Muscle layer of colon (tissue), 2 donors: ENCODE data around the gene SRF.

Experiments
- H3K27ac ChIP-seq: one replicate; pipeline ENCODE4 v1.7.0; 2013; ENCODE audit warnings: low read depth, mild to moderate bottlenecking, low read length, moderate library complexity
- H3K27me3 ChIP-seq, 2 donors: one replicate each; pipeline ENCODE4 v1.7.0; 2013; ENCODE audit warnings: low read length in 2 of 2, mild to moderate bottlenecking in 2 of 2; ENCODE audit not compliant: insufficient read depth in 2 of 2, control insufficient read depth in 1 of 2
- H3K36me3 ChIP-seq: one replicate; pipeline ENCODE4 v1.7.0; 2013; ENCODE audit warnings: mild to moderate bottlenecking, low read length; ENCODE audit not compliant: insufficient read depth
- H3K4me1 ChIP-seq: one replicate; pipeline ENCODE4 v1.7.0; 2013; ENCODE audit warnings: mild to moderate bottlenecking, low read length; ENCODE audit not compliant: insufficient read depth
- H3K4me3 ChIP-seq, 2 donors: one replicate each; pipeline ENCODE4 v1.7.0; 2013; ENCODE audit warnings: low read length in 2 of 2, low read depth in 1 of 2, mild to moderate bottlenecking in 1 of 2, moderate library complexity in 1 of 2
- H3K9ac ChIP-seq: one replicate; pipeline ENCODE4 v1.7.0; 2013; ENCODE audit warnings: low read length
- H3K9me3 ChIP-seq: one replicate; pipeline ENCODE4 v1.7.0; 2013; ENCODE audit warnings: mild to moderate bottlenecking, low read length
- donor health status: abdominal sarcoma.
- donor health status: Adenocarcinoma of cecum.

The SRF gene

DNA sequence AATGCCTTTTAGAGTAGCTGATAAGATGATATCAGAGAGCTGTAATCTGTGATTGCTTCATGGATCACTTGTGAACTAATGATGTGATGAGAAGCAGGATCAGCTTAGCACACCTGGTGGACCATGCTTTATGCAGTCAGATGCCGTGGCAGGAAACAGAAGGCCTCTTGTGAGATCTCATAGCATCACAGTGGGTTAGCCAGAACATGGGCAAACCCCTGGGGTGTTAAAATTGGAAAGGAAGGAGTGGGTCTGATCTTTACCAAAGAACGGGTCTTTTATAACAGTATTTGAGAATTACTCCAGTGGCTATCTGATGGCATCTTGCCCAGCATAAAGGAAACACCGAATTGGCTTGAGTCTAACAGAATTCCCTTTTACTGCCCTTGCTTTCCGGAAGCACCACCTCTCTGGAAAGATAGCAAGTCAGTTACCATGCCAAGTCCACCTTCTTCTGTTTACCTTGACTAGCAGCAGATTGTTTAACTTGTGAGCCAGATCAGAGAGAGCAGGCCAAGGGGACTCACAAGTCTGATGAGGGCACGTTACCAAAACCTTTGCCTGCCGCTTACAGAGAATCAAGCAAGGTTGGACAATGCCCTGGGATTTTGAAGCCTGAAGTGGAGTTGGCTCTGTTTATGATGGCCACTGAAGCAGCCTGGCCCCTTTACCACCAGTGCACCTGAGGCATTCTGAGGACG is 20.9 kb upstream of the SRF start:
- Histone ChIP-seq H3K27ac (no peak overlapping the region), H3K4me3 (no peak overlapping the region), H3K9ac (no peak overlapping the region), H3K9me3 (no peaks in the 10 kb centered on the region), H3K4me1 (no peaks in the 10 kb centered on the region), H3K27me3 (no peaks in the 10 kb centered on the region), H3K36me3 (no peaks in the 10 kb centered on the region)

DNA sequence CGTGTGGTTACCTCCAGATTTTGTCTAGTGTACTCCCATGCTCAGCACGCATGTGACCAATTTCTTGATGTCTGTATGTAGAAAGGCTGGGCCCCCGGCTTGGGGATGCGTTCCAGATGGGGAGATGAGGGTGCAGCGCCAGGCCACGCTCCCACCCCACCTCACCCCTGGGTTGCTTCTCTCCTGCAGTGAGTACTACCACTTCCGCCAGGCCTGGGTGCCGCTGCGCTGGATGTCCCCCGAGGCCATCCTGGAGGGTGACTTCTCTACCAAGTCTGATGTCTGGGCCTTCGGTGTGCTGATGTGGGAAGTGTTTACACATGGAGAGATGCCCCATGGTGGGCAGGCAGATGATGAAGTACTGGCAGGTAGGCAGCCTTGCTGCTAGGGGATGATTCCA is 11.5 kb upstream of the SRF start:
- no peak overlapping the region for H3K27ac ChIP-seq
- H3K9me3 ChIP-seq: no peaks in the 10 kb centered on the region
- no peaks in the 10 kb centered on the region for H3K36me3 ChIP-seq
- H3K4me3 ChIP-seq: no peak overlapping the region
- no peaks in the 10 kb centered on the region for H3K4me1 ChIP-seq
- H3K27me3 ChIP-seq: no peaks in the 10 kb centered on the region
- H3K9ac ChIP-seq: no peak overlapping the region

DNA sequence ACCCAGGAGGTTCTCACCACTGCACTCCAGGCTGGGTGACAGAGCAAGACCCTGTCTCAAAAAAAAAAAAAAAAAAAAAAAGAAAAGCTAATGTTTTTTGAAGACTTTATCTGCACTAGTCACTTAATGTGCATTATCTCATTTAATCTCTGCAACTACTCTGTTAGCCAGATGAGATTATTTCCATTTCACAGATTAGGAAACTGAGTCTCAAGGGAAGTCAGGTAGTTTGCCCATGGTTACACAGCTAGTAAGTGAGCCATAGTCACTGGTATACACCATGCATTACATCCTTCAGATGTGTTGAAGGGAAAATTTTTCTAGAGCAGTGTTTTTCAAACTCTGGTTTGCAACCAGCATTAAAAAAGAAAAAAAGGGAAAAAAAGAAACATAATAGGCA is 7.2 kb upstream of the SRF start:
- H3K4me1 ChIP-seq: no peaks in the 10 kb centered on the region
- no peak overlapping the region for H3K9ac ChIP-seq
- H3K4me3 ChIP-seq: no peak overlapping the region
- H3K36me3 ChIP-seq: no peaks in the 10 kb centered on the region
- no peaks in the 10 kb centered on the region for H3K9me3 ChIP-seq
- H3K27ac ChIP-seq: no peak overlapping the region
- no peaks in the 10 kb centered on the region for H3K27me3 ChIP-seq

DNA sequence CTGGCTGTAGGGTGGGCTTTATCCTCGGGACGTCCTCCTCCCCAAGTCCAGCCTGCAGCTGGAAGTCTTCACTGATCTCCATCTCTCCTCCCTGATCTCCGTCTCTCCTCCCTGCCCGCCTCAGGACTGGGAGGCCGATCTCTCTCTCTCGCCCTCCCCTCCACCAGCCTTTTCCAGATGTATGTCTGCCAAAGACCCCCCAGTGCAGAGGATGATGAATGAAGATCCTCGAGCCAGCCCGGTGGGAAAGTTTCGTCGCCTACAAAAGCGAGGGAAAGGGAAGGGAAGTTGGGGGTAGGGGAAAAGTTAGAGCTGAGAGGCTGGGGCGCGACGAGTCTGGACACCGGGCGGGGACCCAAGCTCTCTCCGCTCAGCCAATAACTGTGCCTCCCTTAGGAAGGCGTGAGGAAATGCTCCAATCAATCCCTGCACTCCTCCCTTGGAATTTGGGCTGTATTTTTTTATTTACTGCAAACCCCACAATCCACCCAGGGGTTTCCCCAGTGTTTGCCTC is 595 bp upstream of the SRF start:
- Histone ChIP-seq H3K27ac (peak overlapping the region; percentile 99), H3K9me3 (no peaks in the 10 kb centered on the region), H3K4me3 (peak overlapping the region; percentile 61 to 90), H3K4me1 (peaks cover 22% of the 10 kb centered on the region), H3K27me3 (no peaks in the 10 kb centered on the region), H3K36me3 (peaks cover 12% of the 10 kb centered on the region), H3K9ac (peak overlapping the region; percentile 85)

DNA sequence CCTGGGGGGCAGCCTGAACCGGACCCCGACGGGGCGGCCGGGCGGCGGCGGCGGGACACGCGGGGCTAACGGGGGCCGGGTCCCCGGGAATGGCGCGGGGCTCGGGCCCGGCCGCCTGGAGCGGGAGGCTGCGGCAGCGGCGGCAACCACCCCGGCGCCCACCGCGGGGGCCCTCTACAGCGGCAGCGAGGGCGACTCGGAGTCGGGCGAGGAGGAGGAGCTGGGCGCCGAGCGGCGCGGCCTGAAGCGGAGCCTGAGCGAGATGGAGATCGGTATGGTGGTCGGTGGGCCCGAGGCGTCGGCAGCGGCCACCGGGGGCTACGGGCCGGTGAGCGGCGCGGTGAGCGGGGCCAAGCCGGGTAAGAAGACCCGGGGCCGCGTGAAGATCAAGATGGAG is 636 bp downstream of the SRF start:
- peak overlapping the region; percentile 98 for H3K9ac ChIP-seq
- no peaks in the 10 kb centered on the region for H3K9me3 ChIP-seq
- peaks cover 24% of the 10 kb centered on the region for H3K36me3 ChIP-seq
- H3K4me3 ChIP-seq: peak overlapping the region; percentile 88 to 99
- peak overlapping the region; percentile 99 for H3K27ac ChIP-seq
- peaks cover 33% of the 10 kb centered on the region for H3K4me1 ChIP-seq
- no peaks in the 10 kb centered on the region for H3K27me3 ChIP-seq

DNA sequence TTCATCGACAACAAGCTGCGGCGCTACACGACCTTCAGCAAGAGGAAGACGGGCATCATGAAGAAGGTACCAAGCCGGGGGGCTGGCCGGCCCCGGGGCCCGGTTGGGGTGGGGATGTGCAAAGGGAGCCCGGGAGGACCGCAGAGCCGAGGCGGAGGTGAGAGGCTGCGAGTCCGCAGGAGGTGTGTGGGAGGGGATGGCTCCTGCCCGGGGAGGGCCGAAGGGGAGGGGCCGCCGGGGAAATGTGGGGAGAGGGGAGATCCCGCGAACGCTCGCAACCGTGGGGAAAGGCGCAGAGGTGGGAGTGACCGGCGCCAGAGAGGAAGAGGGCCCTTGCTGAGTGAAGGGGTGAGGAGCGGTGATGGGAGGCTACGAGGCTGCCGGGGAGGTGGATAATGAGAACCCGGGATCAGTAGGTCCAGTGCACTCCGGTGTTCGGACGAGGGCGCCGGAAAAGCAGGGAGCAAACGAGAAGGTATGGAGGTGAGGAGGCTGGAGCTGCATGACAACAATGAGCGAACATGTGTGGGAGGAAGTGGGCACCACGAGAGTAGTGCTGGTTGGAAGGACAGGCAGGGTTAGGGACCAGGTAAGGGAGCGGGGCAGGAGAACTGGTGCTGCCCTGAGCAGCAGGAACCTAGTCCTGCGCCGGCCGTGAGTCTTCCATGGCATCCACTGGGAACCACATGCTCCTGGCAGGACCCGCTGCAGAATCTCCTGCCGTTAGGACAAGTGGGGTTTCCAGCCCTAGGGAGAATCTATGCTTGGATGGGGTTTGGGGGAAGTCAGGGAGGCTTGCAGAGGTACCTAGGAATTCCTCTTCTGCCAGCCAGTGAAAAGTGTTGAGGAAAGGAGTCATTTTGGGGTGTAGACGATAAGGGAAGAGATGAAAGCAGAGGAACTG is 1.3 kb downstream of the SRF start:
- peaks cover 33% of the 10 kb centered on the region for H3K4me1 ChIP-seq

DNA sequence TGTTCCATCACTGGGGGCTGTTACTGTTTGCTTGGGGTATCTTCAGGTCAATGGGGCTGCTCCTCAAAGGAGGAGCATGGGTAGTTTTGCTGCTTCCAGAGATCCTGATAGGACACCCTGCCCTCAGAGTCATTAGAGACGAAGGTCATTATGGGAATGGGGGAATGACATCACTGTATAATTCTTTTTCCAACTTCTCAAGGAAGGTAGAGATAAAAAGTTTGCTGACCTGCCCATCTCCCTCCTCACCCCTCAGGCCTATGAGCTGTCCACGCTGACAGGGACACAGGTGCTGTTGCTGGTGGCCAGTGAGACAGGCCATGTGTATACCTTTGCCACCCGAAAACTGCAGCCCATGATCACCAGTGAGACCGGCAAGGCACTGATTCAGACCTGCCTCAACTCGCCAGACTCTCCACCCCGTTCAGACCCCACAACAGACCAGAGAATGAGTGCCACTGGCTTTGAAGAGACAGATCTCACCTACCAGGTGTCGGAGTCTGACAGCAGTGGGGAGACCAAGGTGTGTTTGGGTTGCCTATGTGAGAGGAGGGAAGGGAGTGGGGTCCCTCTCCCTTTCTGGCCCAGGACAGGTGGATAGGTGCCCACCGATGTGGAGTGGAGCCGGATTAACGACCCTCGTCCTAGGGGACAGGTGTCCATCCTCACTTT is 2.7 kb downstream of the SRF start:
- H3K27ac ChIP-seq: peak overlapping the region; percentile 99
- peak overlapping the region; percentile 88 to 99 for H3K4me3 ChIP-seq
- no peaks in the 10 kb centered on the region for H3K9me3 ChIP-seq
- peaks cover 40% of the 10 kb centered on the region for H3K36me3 ChIP-seq
- H3K9ac ChIP-seq: peak overlapping the region; percentile 98
- peaks cover 33% of the 10 kb centered on the region for H3K4me1 ChIP-seq
- H3K27me3 ChIP-seq: no peaks in the 10 kb centered on the region

More for the DNA sequence above, 1.3 kb downstream of the SRF start:
- H3K36me3 ChIP-seq: peaks cover 30% of the 10 kb centered on the region
- H3K9ac ChIP-seq: peak overlapping the region; percentile 98
- H3K4me3 ChIP-seq: peak overlapping the region; percentile 88 to 99
- H3K9me3 ChIP-seq: no peaks in the 10 kb centered on the region
- peak overlapping the region; percentile 99 for H3K27ac ChIP-seq
- no peaks in the 10 kb centered on the region for H3K27me3 ChIP-seq

DNA sequence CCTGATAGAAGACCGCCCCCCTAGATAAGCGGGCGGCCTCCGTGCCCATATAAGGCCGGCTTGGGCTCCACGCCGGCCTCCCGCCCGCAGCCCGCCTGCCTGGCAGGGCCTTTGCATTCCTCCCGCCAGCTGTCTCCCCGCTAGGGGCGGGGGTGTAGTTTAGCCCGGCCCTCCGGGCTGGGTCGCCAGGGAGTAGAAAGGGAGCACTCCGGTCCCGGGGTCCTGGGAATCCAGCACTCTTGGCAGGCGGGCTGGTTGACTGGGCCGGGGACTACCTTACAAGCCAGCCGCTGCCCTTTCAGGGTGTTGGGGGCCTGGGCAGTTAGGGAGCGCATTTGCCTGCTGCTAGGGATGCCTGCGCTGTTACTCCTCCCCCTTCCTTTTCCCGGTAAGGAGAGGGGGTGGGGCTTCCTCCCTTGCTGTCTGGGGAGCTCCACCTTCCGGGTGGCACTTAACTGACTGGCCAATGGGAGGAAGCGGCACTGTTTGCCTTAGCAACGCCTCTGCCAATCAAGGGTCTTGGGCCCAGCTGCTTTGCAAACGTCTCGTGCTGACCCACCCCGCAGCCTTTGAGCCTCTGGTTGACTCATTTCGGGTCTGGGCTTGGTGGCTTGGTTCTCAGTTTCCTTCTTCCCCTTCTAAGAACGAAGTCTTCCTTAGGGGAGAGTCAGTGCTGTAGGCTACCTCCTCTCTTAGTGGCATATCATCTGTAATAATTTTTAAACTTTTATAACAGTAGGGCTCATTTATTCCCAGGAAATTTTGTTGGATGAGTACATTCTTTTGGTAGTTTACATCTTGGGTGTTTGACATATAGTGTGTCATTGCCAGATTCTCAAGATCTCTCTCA is 3.4 kb downstream of the SRF start:
- Histone ChIP-seq H3K27me3 (no peaks in the 10 kb centered on the region), H3K4me3 (peak overlapping the region; percentile 88 to 99), H3K9ac (peak overlapping the region; percentile 98), H3K27ac (peak overlapping the region; percentile 99), H3K9me3 (no peaks in the 10 kb centered on the region), H3K36me3 (peaks cover 48% of the 10 kb centered on the region), H3K4me1 (peaks cover 33% of the 10 kb centered on the region)

DNA sequence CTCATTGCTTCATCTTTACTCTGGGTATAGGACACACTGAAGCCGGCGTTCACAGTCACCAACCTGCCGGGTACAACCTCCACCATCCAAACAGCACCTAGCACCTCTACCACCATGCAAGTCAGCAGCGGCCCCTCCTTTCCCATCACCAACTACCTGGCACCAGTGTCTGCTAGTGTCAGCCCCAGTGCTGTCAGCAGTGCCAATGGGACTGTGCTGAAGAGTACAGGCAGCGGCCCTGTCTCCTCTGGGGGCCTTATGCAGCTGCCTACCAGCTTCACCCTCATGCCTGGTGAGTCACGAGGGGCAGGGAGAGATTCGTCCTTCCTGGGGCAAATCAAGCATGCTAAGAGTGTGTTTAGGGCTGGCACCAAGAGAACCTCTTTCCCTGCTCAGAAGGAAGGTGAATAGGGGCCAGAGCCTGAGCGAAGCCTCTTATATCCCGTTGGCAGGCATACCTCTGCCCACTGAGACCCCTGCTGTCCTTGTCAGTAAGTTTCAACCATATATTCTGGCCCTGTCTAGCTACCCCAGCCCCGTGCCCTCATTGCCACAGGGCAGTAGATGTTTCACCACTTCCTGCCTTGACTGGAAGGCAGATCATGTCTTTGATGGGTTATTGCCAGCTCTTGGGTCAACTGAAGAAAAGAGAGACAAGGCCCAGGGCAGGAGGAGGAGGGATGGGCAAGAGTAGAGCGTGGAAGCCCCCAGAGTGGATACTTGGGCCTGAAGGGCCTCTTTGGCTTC is 4.8 kb downstream of the SRF start:
- Histone ChIP-seq H3K36me3 (peaks cover 57% of the 10 kb centered on the region), H3K9me3 (no peaks in the 10 kb centered on the region), H3K4me3 (no peak overlapping the region), H3K27ac (peak overlapping the region; percentile 99), H3K4me1 (peaks cover 33% of the 10 kb centered on the region), H3K27me3 (no peaks in the 10 kb centered on the region), H3K9ac (no peak overlapping the region)

DNA sequence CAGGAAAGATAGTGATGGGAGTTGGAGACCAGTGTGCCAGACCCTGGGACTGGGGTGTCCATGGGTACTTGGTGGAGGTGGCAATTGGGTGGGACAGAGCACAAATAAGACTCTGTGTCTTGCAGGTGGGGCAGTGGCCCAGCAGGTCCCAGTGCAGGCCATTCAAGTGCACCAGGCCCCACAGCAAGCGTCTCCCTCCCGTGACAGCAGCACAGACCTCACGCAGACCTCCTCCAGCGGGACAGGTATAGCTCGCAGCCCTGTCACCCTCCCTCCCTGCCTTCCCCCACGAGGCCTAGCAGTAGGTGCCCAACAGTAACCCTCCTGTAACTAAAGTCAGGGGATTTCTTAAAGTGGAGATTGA is 5.3 kb downstream of the SRF start:
- no peaks in the 10 kb centered on the region for H3K27me3 ChIP-seq
- H3K9me3 ChIP-seq: no peaks in the 10 kb centered on the region
- no peak overlapping the region for H3K9ac ChIP-seq
- H3K36me3 ChIP-seq: peaks cover 59% of the 10 kb centered on the region
- H3K4me1 ChIP-seq: peaks cover 35% of the 10 kb centered on the region
- no peak overlapping the region for H3K4me3 ChIP-seq
- H3K27ac ChIP-seq: no peak overlapping the region
